Peyer's patch (tissue), 4 donors: ENCODE results near the gene ARMH2.

Experiments used
- CTCF ChIP-seq, 6 experiments: fragments of 450-650 bp in 4 of 6; fragments of 200-600 bp in 2 of 6; sonication (generic) in 1 of 6; IDR thresholded peaks; one replicate each; pipeline ENCODE4 v1.5.1; 2017 to 2019; ENCODE audit warnings: antibody characterized with exemption in 6 of 6, mild to moderate bottlenecking in 3 of 6, moderate library complexity in 1 of 6
- POLR2A ChIP-seq, 2 donors: fragments of 450-650 bp; IDR thresholded peaks; one replicate each; pipeline ENCODE4 v1.5.1; 2017; ENCODE audit warnings: antibody characterized with exemption in 2 of 2, mild to moderate bottlenecking in 2 of 2, moderate library complexity in 2 of 2

GRCh38 chr6:24827162-24827561 is 28.4 kb upstream of the ARMH2 start:
- TF ChIP-seq CTCF (IDR thresholded peaks at IDR 0.05), result no peak
- TF ChIP-seq POLR2A (IDR thresholded peaks at IDR 0.05), result no peak
